Activated naive CD8-positive, alpha-beta T cell (primary cell): ENCODE data around the gene DLGAP4.
"Not testable (repeated sequence)": the region's sequence is repeated elsewhere in the genome, so short reads cannot be mapped to it uniquely, and the experiment has no call there.

Experiments used
- H3K27ac Mint-ChIP-seq: one replicate; pipeline ENCODE4 v1.8.0; 2021; ENCODE audit warnings: mixed read lengths
- H3K27me3 Mint-ChIP-seq: one replicate; pipeline ENCODE4 v1.8.0; 2021; ENCODE audit warnings: mixed read lengths
- H3K36me3 Mint-ChIP-seq: one replicate; pipeline ENCODE4 v1.8.0; 2021; ENCODE audit warnings: mixed read lengths
- H3K4me1 Mint-ChIP-seq: one replicate; pipeline ENCODE4 v1.8.0; 2021; ENCODE audit warnings: low read depth, mixed read lengths
- H3K4me3 Mint-ChIP-seq: one replicate; pipeline ENCODE4 v1.8.0; 2021; ENCODE audit warnings: mild to moderate bottlenecking, mixed read lengths
- H3K9me3 Mint-ChIP-seq: one replicate; pipeline ENCODE4 v1.8.0; 2021; ENCODE audit warnings: low read depth, mixed read lengths

DLGAP4 gene

GRCh38 chr20:36548704-36549627 lies 242.8 kb downstream of the DLGAP4 start:
- no peaks in the 10 kb centered on the region for H3K27me3 Mint-ChIP-seq
- no peaks in the 10 kb centered on the region for H3K4me1 Mint-ChIP-seq
- H3K4me3 Mint-ChIP-seq: no peak overlapping the region
- peak overlapping the region; percentile 46 for H3K27ac Mint-ChIP-seq
- H3K36me3 Mint-ChIP-seq: no peaks in the 10 kb centered on the region
- H3K9me3 Mint-ChIP-seq: no peaks in the 10 kb centered on the region

GRCh38 chr20:36549628-36549941 lies 243.4 kb downstream of the DLGAP4 start:
- Mint-ChIP-seq H3K4me1 (no peaks in the 10 kb centered on the region), H3K36me3 (no peaks in the 10 kb centered on the region), H3K9me3 (no peaks in the 10 kb centered on the region), H3K27ac (no peak overlapping the region), H3K4me3 (no peak overlapping the region), H3K27me3 (no peaks in the 10 kb centered on the region)

GRCh38 chr20:36549942-36550789 lies 244.0 kb downstream of the DLGAP4 start:
- Mint-ChIP-seq H3K27me3 (no peaks in the 10 kb centered on the region), H3K27ac (no peak overlapping the region), H3K36me3 (no peaks in the 10 kb centered on the region), H3K9me3 (no peaks in the 10 kb centered on the region), H3K4me3 (no peak overlapping the region), H3K4me1 (no peaks in the 10 kb centered on the region)

GRCh38 chr20:36550790-36551299 lies 244.7 kb downstream of the DLGAP4 start:
- Mint-ChIP-seq H3K4me1 (no peaks in the 10 kb centered on the region), H3K27ac (no peak overlapping the region), H3K36me3 (no peaks in the 10 kb centered on the region), H3K4me3 (no peak overlapping the region), H3K27me3 (no peaks in the 10 kb centered on the region), H3K9me3 (no peaks in the 10 kb centered on the region)

- no peaks in the 10 kb centered on the region for H3K27me3 Mint-ChIP-seq
- H3K4me3 Mint-ChIP-seq: no peak overlapping the region
- no peaks in the 10 kb centered on the region for H3K9me3 Mint-ChIP-seq
- H3K4me1 Mint-ChIP-seq: peaks cover 8% of the 10 kb centered on the region
- H3K36me3 Mint-ChIP-seq: no peaks in the 10 kb centered on the region
- H3K27ac Mint-ChIP-seq: no peak overlapping the region
These were observed 249.1 kb downstream of the DLGAP4 start for GRCh38 chr20:36555248-36555647.

GRCh38 chr20:36562724-36563123 lies 256.6 kb downstream of the DLGAP4 start:
- H3K27me3 Mint-ChIP-seq: no peaks in the 10 kb centered on the region
- no peaks in the 10 kb centered on the region for H3K9me3 Mint-ChIP-seq
- no peak overlapping the region for H3K4me3 Mint-ChIP-seq
- H3K27ac Mint-ChIP-seq: no peak overlapping the region
- peaks cover 4% of the 10 kb centered on the region for H3K36me3 Mint-ChIP-seq
- H3K4me1 Mint-ChIP-seq: peaks cover 3% of the 10 kb centered on the region

GRCh38 chr20:36563374-36563773 lies 257.2 kb downstream of the DLGAP4 start:
- H3K36me3 Mint-ChIP-seq: peaks cover 4% of the 10 kb centered on the region
- no peak overlapping the region for H3K4me3 Mint-ChIP-seq
- no peaks in the 10 kb centered on the region for H3K9me3 Mint-ChIP-seq
- H3K27me3 Mint-ChIP-seq: no peaks in the 10 kb centered on the region
- H3K4me1 Mint-ChIP-seq: peaks cover 3% of the 10 kb centered on the region
- H3K27ac Mint-ChIP-seq: no peak overlapping the region

- not testable (repeated sequence) for H3K4me3 Mint-ChIP-seq, H3K4me1 Mint-ChIP-seq, H3K27me3 Mint-ChIP-seq, H3K9me3 Mint-ChIP-seq, H3K36me3 Mint-ChIP-seq, H3K27ac Mint-ChIP-seq
These were observed 258.1 kb downstream of the DLGAP4 start for GRCh38 chr20:36564078-36564725.

- not testable (repeated sequence) for H3K9me3 Mint-ChIP-seq, H3K27me3 Mint-ChIP-seq, H3K4me3 Mint-ChIP-seq, H3K27ac Mint-ChIP-seq, H3K36me3 Mint-ChIP-seq, H3K4me1 Mint-ChIP-seq
These were observed 258.6 kb downstream of the DLGAP4 start for GRCh38 chr20:36564726-36565121.

- Mint-ChIP-seq H3K9me3 (no peaks in the 10 kb centered on the region), H3K4me1 (peaks cover 6% of the 10 kb centered on the region), H3K27me3 (no peaks in the 10 kb centered on the region), H3K4me3 (no peak overlapping the region), H3K27ac (no peak overlapping the region), H3K36me3 (peaks cover 4% of the 10 kb centered on the region)
These were observed 259.4 kb downstream of the DLGAP4 start for GRCh38 chr20:36565520-36565919.

GRCh38 chr20:36569847-36570429 lies 263.8 kb downstream of the DLGAP4 start:
- H3K27me3 Mint-ChIP-seq: no peaks in the 10 kb centered on the region
- no peaks in the 10 kb centered on the region for H3K9me3 Mint-ChIP-seq
- H3K36me3 Mint-ChIP-seq: peaks cover 2% of the 10 kb centered on the region
- peaks cover 23% of the 10 kb centered on the region for H3K4me1 Mint-ChIP-seq
- H3K4me3 Mint-ChIP-seq: no peak overlapping the region
- H3K27ac Mint-ChIP-seq: peak overlapping the region; percentile 73

- H3K36me3 Mint-ChIP-seq: no peaks in the 10 kb centered on the region
- peaks cover 40% of the 10 kb centered on the region for H3K4me1 Mint-ChIP-seq
- peak overlapping the region; percentile 100 for H3K27ac Mint-ChIP-seq
- H3K4me3 Mint-ChIP-seq: peak overlapping the region; percentile 95
- no peaks in the 10 kb centered on the region for H3K9me3 Mint-ChIP-seq
- no peaks in the 10 kb centered on the region for H3K27me3 Mint-ChIP-seq
These were observed 265.7 kb downstream of the DLGAP4 start for GRCh38 chr20:36571564-36572504.

GRCh38 chr20:36572701-36573102 lies 266.6 kb downstream of the DLGAP4 start:
- Mint-ChIP-seq H3K36me3 (no peaks in the 10 kb centered on the region), H3K9me3 (no peaks in the 10 kb centered on the region), H3K4me3 (peak overlapping the region; percentile 95), H3K4me1 (peaks cover 40% of the 10 kb centered on the region), H3K27me3 (no peaks in the 10 kb centered on the region), H3K27ac (peak overlapping the region; percentile 100)
